ENCODE measurements around the gene BCL11B.

DNA sequence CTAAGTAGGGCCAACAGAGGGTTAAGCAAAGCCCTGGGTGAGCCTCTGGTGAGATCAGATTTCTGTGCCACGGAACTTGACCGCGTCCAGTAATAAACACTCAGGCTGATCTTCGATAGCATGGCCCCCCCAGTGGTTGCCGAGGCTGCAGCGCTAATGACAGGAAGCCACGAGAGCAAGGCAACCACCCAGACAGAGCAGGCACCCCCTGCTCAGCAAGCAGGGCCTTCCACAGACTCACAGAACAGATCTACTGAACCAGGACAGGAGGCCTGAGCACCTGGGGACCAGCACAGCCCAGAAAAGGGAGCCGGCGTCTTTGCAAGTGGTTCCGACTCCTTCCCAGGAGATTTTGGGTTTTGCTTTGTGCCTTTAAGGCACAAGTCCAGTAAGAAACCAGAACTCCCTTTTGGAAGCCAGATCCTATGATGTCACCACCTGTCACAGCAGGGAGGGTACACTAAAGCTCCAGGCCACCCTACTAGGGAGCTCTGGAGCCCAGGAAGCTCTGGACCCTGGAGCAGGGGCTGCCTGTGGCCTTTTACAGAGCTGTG, 42.3 kb downstream of the BCL11B start:
- TF ChIP-seq, protein P1, sequence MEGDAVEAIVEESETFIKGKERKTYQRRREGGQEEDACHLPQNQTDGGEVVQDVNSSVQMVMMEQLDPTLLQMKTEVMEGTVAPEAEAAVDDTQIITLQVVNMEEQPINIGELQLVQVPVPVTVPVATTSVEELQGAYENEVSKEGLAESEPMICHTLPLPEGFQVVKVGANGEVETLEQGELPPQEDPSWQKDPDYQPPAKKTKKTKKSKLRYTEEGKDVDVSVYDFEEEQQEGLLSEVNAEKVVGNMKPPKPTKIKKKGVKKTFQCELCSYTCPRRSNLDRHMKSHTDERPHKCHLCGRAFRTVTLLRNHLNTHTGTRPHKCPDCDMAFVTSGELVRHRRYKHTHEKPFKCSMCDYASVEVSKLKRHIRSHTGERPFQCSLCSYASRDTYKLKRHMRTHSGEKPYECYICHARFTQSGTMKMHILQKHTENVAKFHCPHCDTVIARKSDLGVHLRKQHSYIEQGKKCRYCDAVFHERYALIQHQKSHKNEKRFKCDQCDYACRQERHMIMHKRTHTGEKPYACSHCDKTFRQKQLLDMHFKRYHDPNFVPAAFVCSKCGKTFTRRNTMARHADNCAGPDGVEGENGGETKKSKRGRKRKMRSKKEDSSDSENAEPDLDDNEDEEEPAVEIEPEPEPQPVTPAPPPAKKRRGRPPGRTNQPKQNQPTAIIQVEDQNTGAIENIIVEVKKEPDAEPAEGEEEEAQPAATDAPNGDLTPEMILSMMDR (IDR thresholded peaks at IDR 0.05) = no peak
- no peak for TF ChIP-seq POLR2A (IDR thresholded peaks at IDR 0.05)

All from gastroesophageal sphincter (tissue), 3 donors.